GM23338 (cell line): ENCODE measurements around the gene CCDC91. TPM values are rescaled to one million over a fixed set of nuclear protein-coding genes. Genes with fewer than 3 reads are reported as not detected.

Source experiments
- ATAC-seq: fragments of 200-7000 bp; cut with Tn5 transposase; 3 replicates; pipeline ENCODE4 v1.9.1; 2020
- DNase-seq: peaks from one replicate; pipeline ENCODE4 v3.0.0-alpha.2; 2015; ENCODE audit warnings: low spot score
- H2AFZ ChIP-seq: fragments of 200-600 bp; sonication (generic); 2 replicates; pipeline ENCODE4 v1.8.0; 2016; ENCODE audit warnings: antibody characterized with exemption, mild to moderate bottlenecking, moderate library complexity
- H3F3A ChIP-seq: fragments of 200-600 bp; sonication (generic); replicated peaks from 2 replicates; pipeline ENCODE4 v1.8.0; 2017; ENCODE audit warnings: antibody characterized with exemption, mixed run types, low read depth
- H3K27ac ChIP-seq: fragments of 200-600 bp; sonication (generic); 2 replicates; pipeline ENCODE4 v1.6.1; 2016; ENCODE audit warnings: low read depth
- H3K27me3 ChIP-seq: fragments of 200-600 bp; sonication (generic); 2 replicates; pipeline ENCODE4 v1.8.0; 2016; ENCODE audit warnings: mild to moderate bottlenecking, mixed run types, moderate library complexity; ENCODE audit not compliant: insufficient read depth
- H3K36me3 ChIP-seq: fragments of 200-600 bp; sonication (generic); 2 replicates; pipeline ENCODE4 v1.8.0; 2016; ENCODE audit warnings: mild to moderate bottlenecking; ENCODE audit not compliant: insufficient read depth
- H3K4me1 ChIP-seq: fragments of 200-600 bp; sonication (generic); 2 replicates; pipeline ENCODE4 v1.8.0; 2016; ENCODE audit warnings: mild to moderate bottlenecking, moderate library complexity; ENCODE audit not compliant: insufficient read depth
- H3K4me2 ChIP-seq: fragments of 200-600 bp; sonication (generic); 2 replicates; pipeline ENCODE4 v1.7.1; 2017; ENCODE audit warnings: mixed run types
- H3K4me3 ChIP-seq: fragments of 200-600 bp; sonication (generic); 2 replicates; pipeline ENCODE4 v1.6.1; 2016; ENCODE audit warnings: mixed run types
- H3K79me2 ChIP-seq: fragments of 200-600 bp; sonication (generic); replicated peaks from 2 replicates; pipeline ENCODE4 v1.8.0; 2017; ENCODE audit warnings: mild to moderate bottlenecking; ENCODE audit not compliant: insufficient read depth
- H3K9me2 ChIP-seq: fragments of 200-600 bp; sonication (generic); 2 replicates; pipeline ENCODE4 v1.8.0; 2017; ENCODE audit not compliant: insufficient read depth
- H4K20me1 ChIP-seq: fragments of 200-600 bp; sonication (generic); replicated peaks from 2 replicates; pipeline ENCODE4 v1.8.0; 2017; ENCODE audit warnings: mild to moderate bottlenecking; ENCODE audit not compliant: insufficient read depth
- H3K27ac Mint-ChIP-seq: 2 replicates; pipeline ENCODE4 v1.8.0; 2020; ENCODE audit warnings: inconsistent platforms, mild to moderate bottlenecking, moderate library complexity, mixed read lengths
- H3K27me3 Mint-ChIP-seq: 3 replicates; pipeline ENCODE4 v1.8.0; 2022; ENCODE audit warnings: low read depth, mild to moderate bottlenecking, moderate library complexity, mixed read lengths, inconsistent platforms; ENCODE audit not compliant: insufficient read depth, poor library complexity
- H3K36me3 Mint-ChIP-seq: 3 replicates; pipeline ENCODE4 v1.8.0; 2021; ENCODE audit warnings: low read depth, mild to moderate bottlenecking, inconsistent platforms, moderate library complexity, mixed read lengths
- H3K4me1 Mint-ChIP-seq: 3 replicates; pipeline ENCODE4 v1.8.0; 2020; ENCODE audit warnings: mild to moderate bottlenecking, inconsistent platforms, mixed read lengths
- H3K4me3 Mint-ChIP-seq: 3 replicates; pipeline ENCODE4 v1.8.0; 2021; ENCODE audit warnings: moderate library complexity, mild to moderate bottlenecking, inconsistent platforms, mixed read lengths
- H3K9me3 Mint-ChIP-seq: 3 replicates; pipeline ENCODE4 v1.8.0; 2020; ENCODE audit warnings: moderate library complexity, mild to moderate bottlenecking, inconsistent platforms, mixed read lengths
- CREB1 ChIP-seq: fragments of 250-450 bp; sonication (Bioruptor Pico); IDR thresholded peaks from 2 replicates; pipeline ENCODE4 v1.5.0; 2020; ENCODE audit warnings: low read depth, mild to moderate bottlenecking, moderate library complexity
- CTCF ChIP-seq, 2 experiments: fragments of 200-600 bp in 1 of 2; sonication (generic) in 1 of 2; conservative IDR thresholded peaks; 2 replicates each; pipeline versions ENCODE4 v1.5.1 to v1.6.1; 2016 to 2017; ENCODE audit warnings: antibody characterized with exemption in 2 of 2, low read depth in 2 of 2, mild to moderate bottlenecking in 2 of 2, moderate library complexity in 1 of 2
- ETS1 ChIP-seq: IDR thresholded peaks from 2 replicates; pipeline ENCODE4 v1.6.1; 2016; ENCODE audit warnings: antibody characterized with exemption
- EZH2 ChIP-seq: fragments of 200-600 bp; sonication (generic); IDR thresholded peaks from one replicate; pipeline ENCODE4 v1.8.0; 2017; ENCODE audit warnings: antibody characterized with exemption, mild to moderate bottlenecking, low read depth; ENCODE audit not compliant: unreplicated experiment
- EZH2phosphoT487 ChIP-seq: fragments of 200-600 bp; sonication (generic); IDR thresholded peaks from one replicate; pipeline ENCODE4 v1.8.1; 2018; ENCODE audit warnings: antibody characterized with exemption; ENCODE audit not compliant: unreplicated experiment
- JUNB ChIP-seq: IDR thresholded peaks from one replicate; pipeline ENCODE4 v1.6.1; 2016; ENCODE audit warnings: antibody characterized with exemption; ENCODE audit not compliant: unreplicated experiment
- NANOG ChIP-seq: IDR thresholded peaks from 2 replicates; pipeline ENCODE4 v1.6.1; 2016; ENCODE audit warnings: antibody characterized with exemption, borderline replicate concordance
- POLR2AphosphoS5 ChIP-seq: IDR thresholded peaks from 2 replicates; pipeline ENCODE4 v1.6.1; 2016; ENCODE audit warnings: antibody characterized with exemption, low read depth
- REST ChIP-seq: IDR thresholded peaks from one replicate; pipeline ENCODE4 v1.6.1; 2018; ENCODE audit warnings: antibody characterized with exemption; ENCODE audit not compliant: unreplicated experiment
- STAT1 ChIP-seq: IDR thresholded peaks from one replicate; pipeline ENCODE4 v1.6.1; 2016; ENCODE audit warnings: antibody characterized with exemption; ENCODE audit not compliant: unreplicated experiment
- ZNF114 ChIP-seq: fragments of 250-450 bp; sonication (Bioruptor Pico); IDR thresholded peaks from 2 replicates; pipeline ENCODE4 v1.5.0; 2020; ENCODE audit warnings: mild to moderate bottlenecking, moderate library complexity
- ZNF331 ChIP-seq: fragments of 250-450 bp; sonication (Bioruptor Pico); IDR thresholded peaks from 2 replicates; pipeline ENCODE4 v1.5.0; 2020; ENCODE audit warnings: low read depth, mild to moderate bottlenecking, moderate library complexity
- ZNF462 ChIP-seq: fragments of 250-450 bp; sonication (Bioruptor Pico); IDR thresholded peaks from 2 replicates; pipeline ENCODE4 v1.5.0; 2020; ENCODE audit warnings: mild to moderate bottlenecking, moderate library complexity
- polyA plus RNA-seq: library from polyadenylated mRNA; unstranded; fragments of >200 nt; fragmentation: Nextera tagmentation; extraction: Ambion mirVana; gene quantifications from 2 replicates; pipeline ENCODE4 v1.2.1, GENCODE V29; 2016
- total RNA-seq: library from RNA; depleted of rRNA; stranded (reverse); fragments of >200 nt; shearing (Covaris generic); gene quantifications from 2 replicates; pipeline ENCODE4 v1.2.3, GENCODE V29; 2014

Gene CCDC91
- total and polyA plus RNA-seq, 2 experiments from 2014 or later: 24.7 to 48.7 TPM

- Histone ChIP-seq H3K27me3 (no peaks in the 10 kb centered on the region), H3K4me2 (no peak overlapping the region), H3K4me3 (no peak overlapping the region), H3K27ac (no peak overlapping the region), H3K36me3 (no peaks in the 10 kb centered on the region), H3K9me2 (peaks cover 3% of the 10 kb centered on the region; the same call in 1 of the 2 replicates), H3F3A (no peaks in the 10 kb centered on the region), H3K4me1 (peaks cover 6% of the 10 kb centered on the region; the same call in 1 of the 2 replicates), H2AFZ (no peak overlapping the region), H3K79me2 (no peaks in the 10 kb centered on the region), H4K20me1 (no peaks in the 10 kb centered on the region)
- Mint-ChIP-seq H3K27ac (no peak overlapping the region), H3K36me3 (no peaks in the 10 kb centered on the region), H3K9me3 (peaks cover 4% of the 10 kb centered on the region; the same call in 1 of the 3 replicates), H3K4me1 (peaks cover 4% of the 10 kb centered on the region; the same call in 2 of the 3 replicates), H3K4me3 (no peak overlapping the region), H3K27me3 (no peaks in the 10 kb centered on the region)
- DNase-seq (no peak), ATAC-seq (no peak)
- TF ChIP-seq ZNF331 (CRISPR knock-in tag): no peak
- no peak for TF ChIP-seq POLR2AphosphoS5
- no peak for TF ChIP-seq ZNF114 (CRISPR knock-in tag)
- TF ChIP-seq EZH2: no peak
- TF ChIP-seq EZH2phosphoT487: no peak
- no peak for TF ChIP-seq JUNB
- no peak for TF ChIP-seq CTCF (conservative IDR thresholded peaks at IDR 0.05; ENCODE audit: low read depth in 2 of 2)
- TF ChIP-seq ZNF462 (CRISPR knock-in tag): no peak
- TF ChIP-seq CREB1 (CRISPR knock-in tag): no peak
- TF ChIP-seq STAT1: no peak
- no peak for TF ChIP-seq REST
- no peak for TF ChIP-seq ETS1
- no peak for TF ChIP-seq NANOG
Measured at GRCh38 chr12:28184375-28184774, 5.9 kb upstream of the CCDC91 start.
